HG02981 (cell line): ENCODE results near the gene ST8SIA6.
"Not testable (repeated sequence)": the region's sequence is repeated elsewhere in the genome, so short reads cannot be mapped to it uniquely, and the experiment has no call there.

Experiments
- ATAC-seq: cut with Tn5 transposase; IDR thresholded peaks from one replicate; pipeline ENCODE4 v1.9.1; 2021; ENCODE audit warnings: mild to moderate bottlenecking, moderate library complexity; ENCODE audit not compliant: unreplicated experiment

ST8SIA6 gene

GRCh38 chr10:17454161-17455014 is at the start of gene ST8SIA6:
ST8SIA6 (minus strand) TSS chr10:17454595; CDS start chr10:17454255, 340 bp downstream.
- no peak for ATAC-seq

DNA sequence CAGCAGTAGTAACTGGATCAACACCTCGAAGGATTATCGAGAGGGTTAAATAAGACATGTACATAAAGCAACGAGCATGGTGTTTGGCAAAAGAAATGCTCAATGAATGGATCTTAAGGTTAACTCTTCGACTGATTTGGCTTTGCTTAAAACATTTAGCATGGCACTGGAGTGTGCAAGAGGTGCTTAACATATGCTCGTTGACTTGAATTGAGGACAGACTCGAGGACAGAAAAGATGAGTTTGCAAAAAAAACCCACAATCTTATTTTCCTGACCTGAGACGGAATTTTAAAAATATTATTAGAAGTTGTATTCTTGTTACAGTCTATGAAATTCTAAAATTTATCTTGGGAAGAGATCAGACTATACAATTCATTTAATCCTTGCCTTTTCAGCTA is 49.4 kb upstream of the ST8SIA6 start:
- ATAC-seq, result no peak

- no peak for ATAC-seq
These were observed 48.4 kb upstream of the ST8SIA6 start for GRCh38 chr10:17502814-17503213.

DNA sequence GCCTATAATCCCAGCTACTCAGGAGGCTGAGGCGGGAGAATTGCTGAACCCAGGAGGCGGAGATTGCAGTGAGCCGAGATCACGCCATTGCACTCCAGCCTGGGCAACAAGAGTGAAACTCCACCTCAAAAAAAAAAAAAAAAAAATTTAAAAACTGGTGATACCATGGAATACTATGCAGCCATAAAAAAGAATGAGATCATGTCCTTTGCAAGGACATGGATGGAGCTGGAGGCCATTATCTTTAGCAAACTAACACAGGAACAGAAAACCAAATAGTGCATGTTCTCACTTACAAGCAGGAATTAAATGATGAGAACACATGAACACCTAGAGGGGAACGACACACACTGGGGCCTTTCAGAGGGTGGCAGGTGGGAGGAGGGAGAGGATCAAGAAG is 44.6 kb upstream of the ST8SIA6 start:
- ATAC-seq, result not testable (repeated sequence)

- no peak for ATAC-seq
These were observed 43.1 kb upstream of the ST8SIA6 start for GRCh38 chr10:17497446-17498030.

DNA sequence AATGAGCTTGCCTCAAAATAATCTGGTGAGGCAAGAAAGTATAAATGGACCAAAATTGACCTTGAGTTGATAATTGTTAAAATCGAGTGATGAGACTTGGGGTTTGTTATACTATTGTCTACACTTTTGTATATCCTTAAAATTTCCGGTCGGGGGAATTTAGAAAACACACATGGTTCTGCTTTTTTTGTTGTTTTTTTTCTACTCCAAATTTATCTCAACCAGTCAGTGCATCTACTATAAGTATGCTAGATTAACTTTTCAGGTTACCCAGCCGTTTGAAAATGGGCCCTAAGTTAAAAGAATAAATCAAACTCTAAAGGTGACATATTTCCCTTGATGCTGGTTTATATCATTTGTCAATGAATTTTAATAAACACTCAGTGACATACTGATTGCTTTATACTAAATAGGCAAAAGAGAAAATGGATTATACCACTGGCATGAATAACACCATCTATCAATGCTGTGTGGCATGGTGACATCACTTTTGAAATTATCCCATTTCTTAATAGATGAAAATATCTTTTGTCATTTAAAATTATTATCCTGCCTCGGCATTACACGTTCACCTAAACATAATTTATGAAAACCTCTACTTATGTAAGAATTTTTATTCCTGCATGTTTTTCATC is 40.3 kb upstream of the ST8SIA6 start:
- no peak for ATAC-seq

DNA sequence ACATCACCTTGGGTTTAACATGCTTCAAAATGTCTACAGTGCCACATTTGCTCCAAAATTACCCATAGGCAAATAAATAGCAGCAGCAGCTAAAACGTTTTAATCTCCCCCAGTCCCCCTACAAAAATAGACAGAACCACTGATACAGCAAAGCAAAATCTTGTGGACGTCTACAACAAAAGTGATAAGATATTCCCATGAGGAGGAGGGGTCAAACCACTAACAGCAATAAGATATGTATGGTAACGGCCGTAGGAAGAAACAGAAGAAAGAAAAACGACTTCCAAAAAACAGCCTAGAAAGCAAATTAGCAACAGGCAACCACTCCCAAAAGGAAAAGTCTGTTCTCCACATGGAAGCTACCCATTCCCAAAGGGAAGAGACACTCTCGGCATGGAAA is 34.5 kb upstream of the ST8SIA6 start:
- ATAC-seq, result no peak

- no peak for ATAC-seq
These were observed 28.7 kb upstream of the ST8SIA6 start for GRCh38 chr10:17483079-17483478.

DNA sequence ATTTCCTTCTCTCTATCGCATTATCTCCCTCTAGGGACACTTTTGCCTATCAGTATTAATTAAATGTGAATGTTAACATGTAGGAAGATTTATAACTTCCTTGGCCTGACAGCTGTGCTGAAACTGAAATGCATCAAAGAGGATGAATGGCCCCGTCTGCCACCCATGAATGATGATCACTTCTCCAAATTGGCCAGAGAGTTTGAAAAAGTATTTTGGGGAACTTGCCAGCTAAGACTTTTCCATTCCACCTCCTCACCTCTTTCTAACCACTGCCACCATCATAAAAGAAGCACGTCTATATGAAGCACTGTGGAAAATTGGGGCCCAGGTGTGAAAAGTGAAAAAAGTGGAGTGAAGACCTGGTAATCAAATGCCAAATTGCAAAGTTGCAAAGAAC is 25.4 kb upstream of the ST8SIA6 start:
- no peak for ATAC-seq

DNA sequence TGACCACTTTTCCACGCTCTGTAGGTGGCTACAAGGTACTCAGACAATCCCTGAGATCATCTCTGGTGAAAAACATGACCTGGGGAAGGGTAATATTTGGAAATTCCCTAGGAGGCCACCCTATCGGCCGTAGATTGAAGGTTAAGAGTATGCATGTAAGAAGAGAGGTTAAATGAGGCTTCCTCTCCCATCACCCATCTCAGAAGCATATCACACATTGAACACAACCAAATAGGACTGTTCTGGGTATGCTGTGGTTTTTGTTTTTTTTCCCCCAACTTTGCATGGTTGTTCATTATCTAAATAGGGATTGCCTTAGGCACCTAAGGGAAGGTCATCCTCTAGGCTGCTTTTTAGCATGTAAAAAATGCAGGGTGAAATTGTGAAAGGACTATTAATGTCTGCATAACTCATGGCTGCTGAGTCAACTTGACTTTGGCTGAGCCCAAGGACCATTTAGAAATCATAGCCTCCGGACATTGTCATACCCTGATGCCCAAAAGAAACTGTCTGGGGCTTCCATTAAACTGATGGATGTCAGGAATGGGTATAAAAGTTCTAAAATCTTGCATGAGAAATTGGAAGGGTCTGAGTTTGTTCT is 24.7 kb upstream of the ST8SIA6 start:
- ATAC-seq, result no peak

GRCh38 chr10:17476073-17476472 is 21.7 kb upstream of the ST8SIA6 start:
- ATAC-seq, result no peak

- ATAC-seq, result no peak
These were observed 21.3 kb upstream of the ST8SIA6 start for GRCh38 chr10:17475661-17476060.

DNA sequence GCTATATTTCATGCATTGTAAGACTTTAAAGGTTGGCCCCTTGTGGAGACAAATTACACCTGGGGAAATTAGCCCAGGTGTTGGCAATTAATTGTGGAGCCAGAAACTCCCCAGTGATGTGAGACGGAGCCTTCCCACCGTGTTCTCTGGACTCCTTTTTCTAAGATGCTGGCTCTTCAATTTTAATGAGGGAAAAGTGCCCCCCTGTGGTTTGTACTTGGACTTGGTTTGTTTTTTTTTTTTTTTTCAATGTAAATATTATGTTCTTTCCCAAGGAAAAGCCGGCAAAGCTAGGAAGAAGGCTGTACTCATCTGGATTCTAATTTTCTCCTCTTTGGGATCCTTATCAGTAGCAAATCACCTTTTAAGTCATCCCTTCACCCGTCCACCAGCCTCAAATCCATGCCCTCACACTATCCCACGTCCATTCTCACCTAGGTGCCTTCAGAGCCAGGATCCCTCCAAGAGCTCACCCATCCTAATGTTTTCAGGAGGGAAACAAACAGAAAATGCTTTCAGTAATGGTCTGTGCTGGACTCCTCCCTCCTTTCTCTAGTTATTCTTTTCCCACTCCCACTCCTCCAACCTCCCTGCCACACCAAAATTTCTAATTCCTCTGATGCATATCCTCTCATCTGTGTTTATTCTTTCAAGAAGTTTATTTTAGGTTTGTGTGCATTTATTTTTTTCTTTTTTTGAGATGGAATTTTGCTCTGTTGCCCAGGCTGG is 20.4 kb upstream of the ST8SIA6 start:
- ATAC-seq, result no peak

DNA sequence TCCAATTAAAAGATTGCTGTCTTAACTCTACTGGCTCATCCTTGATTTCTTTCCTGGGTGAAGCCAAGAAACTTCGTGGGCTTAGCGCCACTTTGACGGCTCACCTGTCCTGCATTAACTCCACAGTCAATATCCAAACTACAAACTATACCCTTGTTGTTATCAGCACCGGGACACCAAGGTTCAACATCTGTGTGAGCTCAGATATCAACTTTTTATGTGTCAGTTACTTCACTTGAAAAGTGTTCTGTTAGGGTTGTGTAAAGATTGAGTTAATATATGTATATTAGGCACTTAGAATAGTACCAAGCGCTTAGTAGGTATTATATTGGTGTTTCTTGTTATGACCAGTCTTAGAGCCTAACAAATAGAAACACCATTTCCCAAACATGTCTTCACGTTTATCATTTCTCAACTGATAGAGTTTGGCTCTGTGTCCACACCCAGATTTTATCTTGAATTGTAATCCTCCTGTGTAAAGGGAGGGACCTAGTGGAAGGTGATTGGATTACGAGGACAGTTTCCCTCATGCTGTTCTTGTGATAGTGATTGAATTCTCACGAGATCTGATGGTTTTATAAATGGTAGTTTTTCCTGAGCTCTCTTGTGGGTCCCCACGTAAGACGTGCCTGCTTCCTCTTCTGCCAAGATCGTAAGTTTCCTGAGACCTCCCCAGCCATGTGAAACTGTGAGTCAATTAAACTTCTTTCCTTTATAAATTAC is 19.0 kb upstream of the ST8SIA6 start:
- no peak for ATAC-seq

DNA sequence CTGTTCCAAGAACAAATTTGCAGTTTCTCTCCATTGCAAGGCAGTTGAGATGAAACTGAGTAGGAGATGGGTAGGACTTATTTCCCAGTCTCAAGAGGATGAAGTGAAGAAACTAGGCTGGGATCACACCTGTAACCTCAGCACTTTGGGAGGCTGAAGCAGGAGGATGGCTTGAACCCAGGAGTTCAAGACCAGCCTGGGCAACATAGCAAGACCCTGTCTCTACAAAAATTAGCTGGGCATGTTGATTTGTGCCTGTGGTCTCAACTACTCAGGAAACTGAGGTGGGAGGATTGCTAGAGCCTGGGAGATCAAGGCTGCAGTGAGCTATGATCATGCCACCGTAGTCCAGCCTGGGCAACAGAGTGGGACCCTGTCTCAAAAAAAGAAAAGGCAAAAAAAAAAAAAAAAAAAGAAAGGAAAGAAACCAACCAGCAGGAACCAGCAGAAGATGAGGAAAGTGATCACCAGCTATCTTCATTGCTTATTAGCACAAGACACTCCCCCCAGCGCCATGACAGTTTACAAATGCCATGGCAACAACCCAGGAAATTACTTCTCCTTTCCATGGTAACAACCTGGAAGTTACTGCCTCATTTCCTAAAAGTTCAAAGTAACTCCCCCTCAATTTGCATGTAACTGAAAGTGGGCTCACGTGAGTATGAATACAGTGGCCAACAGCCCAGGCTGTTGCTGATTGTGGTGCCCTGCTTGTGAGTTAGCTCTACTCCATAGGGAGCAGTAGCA is 18.3 kb upstream of the ST8SIA6 start:
- no peak for ATAC-seq

DNA sequence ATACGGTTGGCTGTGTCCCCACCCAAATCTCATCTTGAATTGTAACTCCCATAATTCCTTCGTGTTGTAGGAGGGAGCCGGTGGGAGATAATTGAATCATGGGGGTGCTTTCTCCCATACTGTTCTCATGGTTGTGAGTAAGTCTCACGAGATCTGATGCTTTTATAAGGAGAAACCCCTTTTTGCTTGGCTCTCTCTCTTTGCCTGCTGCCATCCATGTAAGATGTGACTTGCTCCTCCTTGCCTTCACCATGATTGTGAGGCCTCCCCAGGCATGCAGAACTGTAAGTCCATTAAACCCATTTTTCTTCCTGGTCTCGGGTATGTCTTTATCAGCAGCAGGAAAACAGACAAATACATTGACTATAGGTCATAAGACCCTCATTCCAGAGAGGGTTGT is 15.9 kb upstream of the ST8SIA6 start:
- no peak for ATAC-seq

DNA sequence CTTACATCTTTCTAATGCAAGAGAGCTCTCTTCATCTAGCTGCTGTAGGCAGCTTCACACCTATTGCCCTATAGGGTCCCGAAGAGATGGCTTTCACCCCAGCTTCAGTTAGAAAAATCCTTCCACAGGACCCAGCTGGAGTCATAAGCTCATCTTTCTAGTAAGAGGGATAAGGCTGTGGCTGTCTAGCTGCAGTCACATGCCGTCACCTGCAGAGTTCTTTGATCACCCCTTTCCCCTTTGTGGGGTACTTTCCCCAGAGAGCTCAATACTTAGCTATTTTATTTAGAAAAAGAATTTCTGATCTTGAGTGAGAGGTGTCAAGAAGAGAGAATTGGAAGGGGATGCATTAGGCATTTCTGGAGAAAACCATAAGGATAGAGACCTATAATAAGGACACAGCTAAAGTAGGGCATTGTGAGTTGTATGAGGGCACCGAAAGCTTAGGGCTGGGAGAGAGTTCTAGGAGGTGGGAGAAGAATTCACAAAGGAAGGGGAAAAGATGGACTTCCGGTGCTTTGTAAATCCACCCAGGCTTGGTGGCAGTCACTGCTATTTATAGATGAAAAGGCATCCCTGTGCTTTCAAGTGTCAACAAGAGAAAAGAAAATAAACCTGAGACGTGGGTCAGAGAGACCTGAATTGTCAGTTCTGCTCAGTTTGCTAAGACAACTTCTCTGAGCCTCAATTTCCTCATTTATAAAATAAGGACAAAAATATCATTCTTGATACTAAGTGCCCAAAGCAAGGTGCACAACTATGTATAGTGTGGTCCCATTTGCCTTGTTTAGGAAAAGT is 11.1 kb upstream of the ST8SIA6 start:
- no peak for ATAC-seq

DNA sequence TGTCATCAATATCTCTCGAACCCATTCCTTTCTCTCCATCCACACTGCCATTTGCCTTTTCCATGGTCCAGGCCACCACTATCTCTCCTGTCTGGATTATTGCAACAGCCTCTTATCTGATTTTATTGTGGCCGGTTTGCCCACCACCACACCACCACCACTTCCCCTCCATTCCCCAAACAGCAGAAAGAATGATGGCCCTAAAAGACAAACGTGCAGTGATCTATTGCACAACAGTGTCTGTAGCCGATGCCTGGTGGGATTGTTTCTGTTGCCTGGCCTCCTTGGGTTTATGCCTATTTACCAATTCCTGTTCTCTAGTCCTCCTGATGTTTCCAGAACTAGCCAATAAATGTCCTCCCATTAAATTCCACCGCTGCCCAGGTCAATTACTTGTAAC is 10.2 kb upstream of the ST8SIA6 start:
- no peak for ATAC-seq

DNA sequence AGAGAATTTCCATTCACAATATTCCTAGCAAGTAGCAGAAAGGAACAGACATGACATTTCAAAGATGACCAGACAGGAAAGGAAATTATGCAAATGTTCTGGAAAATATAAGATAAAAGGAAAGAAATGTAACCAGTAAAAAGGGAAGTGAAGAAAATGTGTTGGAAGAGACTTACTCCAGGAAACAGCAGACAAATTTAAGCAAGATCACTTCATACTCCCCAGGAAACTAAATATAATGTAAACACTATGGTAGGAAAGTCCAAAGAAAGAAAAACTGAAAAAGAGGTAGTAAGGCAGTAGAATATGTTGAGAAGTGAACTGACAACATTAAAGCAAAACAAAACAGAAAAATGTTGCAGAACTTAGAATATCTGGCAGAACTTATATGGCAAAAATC is 6.4 kb upstream of the ST8SIA6 start:
- no peak for ATAC-seq
